Chondrocyte (in vitro differentiated cells): ENCODE measurements around the gene PRSS12. TPM values are rescaled to one million over a fixed set of nuclear protein-coding genes. Genes with fewer than 3 reads are reported as not detected.

Experiments
- DNase-seq: peaks from one replicate; pipeline ENCODE4 v3.0.0; 2021; ENCODE audit warnings: mixed read lengths, low spot score
- H3K27ac Mint-ChIP-seq: one replicate; pipeline ENCODE4 v1.8.0; 2021; ENCODE audit warnings: mild to moderate bottlenecking, moderate library complexity, mixed read lengths; ENCODE audit not compliant: unreplicated experiment
- H3K27me3 Mint-ChIP-seq: 2 replicates; pipeline ENCODE4 v1.8.0; 2021; ENCODE audit warnings: low read depth, mixed read lengths
- H3K36me3 Mint-ChIP-seq: 2 replicates; pipeline ENCODE4 v1.8.0; 2021; ENCODE audit warnings: low read depth, mixed read lengths
- H3K4me1 Mint-ChIP-seq: 2 replicates; pipeline ENCODE4 v1.8.0; 2021; ENCODE audit warnings: low read depth, mild to moderate bottlenecking, mixed read lengths
- H3K4me3 Mint-ChIP-seq: one replicate; pipeline ENCODE4 v1.8.0; 2021; ENCODE audit warnings: mild to moderate bottlenecking, moderate library complexity, mixed read lengths; ENCODE audit not compliant: unreplicated experiment
- H3K9me3 Mint-ChIP-seq: 2 replicates; pipeline ENCODE4 v1.8.0; 2021; ENCODE audit warnings: low read depth, mixed read lengths
- total RNA-seq: library from RNA; stranded (reverse); gene quantifications from 3 replicates; pipeline ENCODE4 v1.2.1, GENCODE V29; 2021
- TF ChIP-seq, protein P1 (sequence below): fragments of 200-600 bp; sonication (generic); IDR thresholded peaks from 2 replicates; pipeline ENCODE4 v1.5.0; 2021; ENCODE audit warnings: antibody characterized with exemption, mild to moderate bottlenecking, moderate library complexity

The PRSS12 gene
- total RNA-seq, 1 donor from 2014 or later, result 15.3 TPM

DNA sequence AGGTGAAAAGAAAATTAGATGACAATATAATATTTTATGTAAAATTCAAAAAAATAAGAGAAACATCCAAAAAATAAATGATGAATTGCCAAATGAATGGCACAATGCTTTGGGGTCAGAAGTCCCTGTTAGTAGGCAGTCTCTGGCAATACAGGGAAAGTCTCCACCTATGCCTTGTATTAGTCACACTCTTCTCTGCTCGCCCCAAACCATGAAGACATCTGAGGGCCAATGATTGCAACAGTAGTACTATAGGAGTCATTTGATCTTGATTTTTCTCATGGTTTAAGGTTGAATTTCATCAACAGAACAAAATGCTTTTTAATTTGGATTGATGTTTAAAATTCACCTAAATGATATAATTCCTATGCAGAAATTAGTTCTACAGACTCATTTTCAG lies 3.9 kb upstream of the PRSS12 start:
- TF ChIP-seq, protein P1, sequence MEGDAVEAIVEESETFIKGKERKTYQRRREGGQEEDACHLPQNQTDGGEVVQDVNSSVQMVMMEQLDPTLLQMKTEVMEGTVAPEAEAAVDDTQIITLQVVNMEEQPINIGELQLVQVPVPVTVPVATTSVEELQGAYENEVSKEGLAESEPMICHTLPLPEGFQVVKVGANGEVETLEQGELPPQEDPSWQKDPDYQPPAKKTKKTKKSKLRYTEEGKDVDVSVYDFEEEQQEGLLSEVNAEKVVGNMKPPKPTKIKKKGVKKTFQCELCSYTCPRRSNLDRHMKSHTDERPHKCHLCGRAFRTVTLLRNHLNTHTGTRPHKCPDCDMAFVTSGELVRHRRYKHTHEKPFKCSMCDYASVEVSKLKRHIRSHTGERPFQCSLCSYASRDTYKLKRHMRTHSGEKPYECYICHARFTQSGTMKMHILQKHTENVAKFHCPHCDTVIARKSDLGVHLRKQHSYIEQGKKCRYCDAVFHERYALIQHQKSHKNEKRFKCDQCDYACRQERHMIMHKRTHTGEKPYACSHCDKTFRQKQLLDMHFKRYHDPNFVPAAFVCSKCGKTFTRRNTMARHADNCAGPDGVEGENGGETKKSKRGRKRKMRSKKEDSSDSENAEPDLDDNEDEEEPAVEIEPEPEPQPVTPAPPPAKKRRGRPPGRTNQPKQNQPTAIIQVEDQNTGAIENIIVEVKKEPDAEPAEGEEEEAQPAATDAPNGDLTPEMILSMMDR, result no peak
- H3K4me1 Mint-ChIP-seq, result peaks cover 11% of the 10 kb centered on the region
- H3K27me3 Mint-ChIP-seq, result peaks cover 8% of the 10 kb centered on the region
- no peak overlapping the region for H3K4me3 Mint-ChIP-seq
- H3K27ac Mint-ChIP-seq, result no peak overlapping the region
- H3K36me3 Mint-ChIP-seq, result no peaks in the 10 kb centered on the region
- no peaks in the 10 kb centered on the region for H3K9me3 Mint-ChIP-seq
- no peak for DNase-seq

DNA sequence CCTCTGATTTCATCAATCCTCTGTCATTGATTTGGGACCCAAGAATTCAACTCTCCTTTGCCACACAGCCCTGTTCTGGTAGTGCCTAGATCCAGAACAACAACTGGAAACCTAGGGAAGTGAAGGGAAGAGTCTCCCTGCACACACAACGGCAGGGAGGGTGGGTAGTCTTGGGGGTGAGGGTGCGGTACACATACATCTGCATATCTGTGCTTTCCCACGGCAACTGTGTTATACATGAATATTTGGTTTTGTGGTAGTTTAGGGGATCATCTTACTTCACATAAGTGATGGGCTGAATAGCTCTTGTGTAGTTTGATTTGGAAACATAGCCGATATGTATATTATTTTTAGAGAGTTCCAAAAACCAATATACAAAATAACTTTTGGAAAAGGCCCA lies 3.3 kb upstream of the PRSS12 start:
- no peaks in the 10 kb centered on the region for H3K36me3 Mint-ChIP-seq
- TF ChIP-seq, protein P1, result no peak
- DNase-seq, result no peak
- no peaks in the 10 kb centered on the region for H3K9me3 Mint-ChIP-seq
- H3K4me3 Mint-ChIP-seq, result no peak overlapping the region
- peaks cover 8% of the 10 kb centered on the region for H3K27me3 Mint-ChIP-seq
- H3K4me1 Mint-ChIP-seq, result peaks cover 17% of the 10 kb centered on the region
- no peak overlapping the region for H3K27ac Mint-ChIP-seq

DNA sequence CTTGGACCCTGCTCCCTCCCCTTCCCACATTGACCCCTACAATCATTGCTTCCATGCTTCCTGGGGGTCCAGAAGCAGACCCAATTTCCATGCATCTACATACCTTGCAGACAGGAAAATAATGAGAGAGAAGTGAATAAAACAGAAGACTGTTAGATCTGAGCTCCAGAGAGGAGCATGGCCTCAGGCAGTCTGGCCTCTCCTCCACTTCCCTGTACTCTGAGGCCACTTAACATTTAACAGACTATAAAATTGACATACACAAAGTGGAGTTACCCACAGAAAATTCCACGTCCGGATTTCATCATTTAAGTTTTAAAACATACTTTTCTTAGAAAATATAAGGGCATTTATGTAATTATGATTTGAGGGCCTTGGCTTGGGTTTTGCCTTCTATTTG lies 2.1 kb upstream of the PRSS12 start:
- Mint-ChIP-seq H3K9me3 (no peaks in the 10 kb centered on the region), H3K4me3 (no peak overlapping the region), H3K27me3 (peaks cover 8% of the 10 kb centered on the region), H3K4me1 (peaks cover 27% of the 10 kb centered on the region), H3K27ac (no peak overlapping the region), H3K36me3 (no peaks in the 10 kb centered on the region)
- DNase-seq, result no peak
- TF ChIP-seq, protein P1, result no peak

DNA sequence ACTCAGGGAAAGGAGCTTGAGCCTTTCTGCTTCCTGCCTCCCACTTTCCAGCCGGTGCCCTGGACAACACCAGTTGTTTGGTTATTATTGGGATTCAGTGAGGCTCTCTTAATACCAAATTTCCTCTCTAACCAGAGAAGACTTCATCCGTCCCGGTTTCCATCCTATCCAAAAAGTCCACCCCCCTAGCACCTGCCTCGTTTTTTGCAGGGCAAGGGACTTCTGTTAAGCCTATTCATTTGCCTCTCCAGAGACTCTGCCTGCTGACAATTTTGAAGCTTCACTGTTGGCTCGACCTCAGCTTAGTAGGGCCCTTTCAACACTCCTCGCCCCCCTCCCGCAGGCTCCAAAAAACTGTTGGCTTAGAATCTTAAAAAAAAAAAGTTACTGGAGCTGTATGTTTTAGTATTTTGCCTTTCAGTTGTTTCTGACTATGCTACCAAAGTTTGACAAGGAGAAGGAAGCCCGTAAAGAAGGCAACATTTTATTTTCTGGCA lies 779 bp upstream of the PRSS12 start:
- Mint-ChIP-seq H3K27me3 (peaks cover 8% of the 10 kb centered on the region), H3K9me3 (no peaks in the 10 kb centered on the region), H3K4me3 (peak overlapping the region; percentile 76), H3K27ac (no peak overlapping the region), H3K36me3 (no peaks in the 10 kb centered on the region), H3K4me1 (peaks cover 34% of the 10 kb centered on the region)
- no peak for DNase-seq
- TF ChIP-seq, protein P1, result no peak

DNA sequence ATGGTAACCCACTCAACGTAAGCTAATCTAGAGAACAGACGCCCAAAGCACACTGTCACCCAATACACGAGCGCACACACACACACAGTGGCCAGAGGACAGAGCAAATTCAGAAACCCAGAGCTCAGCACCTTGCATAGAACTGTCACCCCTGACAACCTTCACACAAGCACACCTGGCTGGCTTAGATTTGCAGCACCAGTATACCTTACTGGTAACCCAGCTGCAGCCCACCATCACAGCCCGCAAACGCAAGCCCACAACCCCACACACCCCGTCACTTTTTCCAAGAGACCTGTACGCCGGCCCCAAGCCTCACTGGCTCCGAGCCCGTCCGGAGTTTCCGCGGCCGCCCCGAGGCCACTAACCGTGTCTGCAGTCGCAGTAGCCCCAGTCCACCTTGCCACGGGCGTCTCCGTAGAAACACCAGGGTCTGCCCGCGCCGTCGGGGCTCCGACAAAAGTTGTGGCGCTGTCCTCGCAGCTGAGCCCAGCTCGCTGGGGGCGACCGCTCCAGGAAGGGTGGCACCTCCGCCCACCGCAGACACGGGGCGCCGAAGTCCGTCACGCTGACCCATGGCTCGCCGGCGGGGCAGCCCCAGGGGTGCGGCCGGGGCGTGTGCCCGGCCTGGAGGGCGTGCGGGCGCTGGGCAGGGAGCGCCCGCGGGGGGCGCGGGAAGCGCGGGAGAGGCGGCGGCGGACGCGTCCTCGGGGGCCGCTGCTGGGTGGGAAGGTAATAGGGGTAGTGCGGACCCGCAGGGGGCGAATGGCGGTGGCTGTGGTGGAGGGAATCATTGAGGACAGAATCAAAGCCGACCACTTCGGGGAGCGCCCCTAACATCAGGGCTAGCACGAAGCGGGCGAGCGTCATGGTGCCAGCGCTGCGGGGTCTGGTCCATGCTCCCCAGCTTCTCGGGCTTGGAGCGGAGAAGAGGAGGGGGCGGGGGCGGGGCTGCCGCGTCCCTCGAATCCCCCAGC lies 664 bp downstream of the PRSS12 start:
- H3K4me1 Mint-ChIP-seq, result peaks cover 34% of the 10 kb centered on the region
- peak; percentile 91 for DNase-seq
- H3K4me3 Mint-ChIP-seq, result peak overlapping the region; percentile 69
- peaks cover 8% of the 10 kb centered on the region for H3K27me3 Mint-ChIP-seq
- H3K27ac Mint-ChIP-seq, result peak overlapping the region; percentile 41
- no peaks in the 10 kb centered on the region for H3K36me3 Mint-ChIP-seq
- H3K9me3 Mint-ChIP-seq, result no peaks in the 10 kb centered on the region
- TF ChIP-seq, protein P1, result no peak
